NCI-H510A treated with DMSO at 0.1 percent for 48 hours (cell line): ENCODE results near the gene MALL.
"Not testable (repeated sequence)": the region's sequence is repeated elsewhere in the genome, so short reads cannot be mapped to it uniquely, and the experiment has no call there.

ENCODE experiments used
- DNase-seq: peaks from one replicate; lab custom pipeline; 2025; lab: John Stamatoyannopoulos, UW

MALL gene

DNA sequence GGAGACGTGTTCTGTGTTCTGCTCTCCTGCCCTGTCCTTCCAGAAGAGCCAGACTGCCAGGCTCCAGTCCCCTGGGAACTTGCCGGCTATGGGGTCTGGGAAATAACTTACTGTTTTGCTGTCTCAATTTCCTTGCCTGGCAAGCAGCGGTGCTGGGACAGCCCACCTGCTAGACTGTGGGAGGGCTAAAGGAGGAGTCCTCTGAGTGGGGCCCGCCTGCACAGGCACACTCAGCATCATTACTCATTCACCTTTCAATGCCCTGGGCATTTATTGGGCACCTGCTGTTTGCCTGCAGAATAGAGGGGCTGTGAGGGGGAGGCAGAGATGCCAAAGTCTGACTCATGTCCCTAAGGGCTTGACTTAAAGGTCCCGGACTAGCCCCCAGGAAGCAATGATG, 65.4 kb downstream of the MALL start:
- DNase-seq: not testable (repeated sequence)

DNA sequence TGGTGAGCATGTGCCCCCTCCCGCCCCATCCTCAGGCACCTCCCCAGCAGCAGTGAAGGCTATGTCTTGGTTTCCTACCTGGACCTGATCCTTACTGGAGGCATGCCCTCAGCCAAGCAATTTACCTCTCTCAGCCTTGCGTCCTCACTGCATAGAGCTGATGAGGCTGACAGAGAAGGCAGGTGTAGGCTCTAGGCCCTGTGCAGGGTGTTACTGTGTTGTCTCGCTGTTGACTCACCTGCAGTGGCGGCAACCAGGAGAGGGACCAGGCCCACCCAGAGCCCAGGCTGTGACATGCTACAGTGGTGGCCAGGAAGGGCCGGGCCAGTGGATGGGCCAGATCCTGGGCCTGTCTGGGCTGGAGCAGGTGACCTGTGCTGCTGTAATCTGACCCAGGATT, 65.9 kb downstream of the MALL start:
- DNase-seq: not testable (repeated sequence)

GRCh38 chr2:110048255-110049197, 67.1 kb downstream of the MALL start:
- not testable (repeated sequence) for DNase-seq

GRCh38 chr2:110047225-110047624, 68.4 kb downstream of the MALL start:
- not testable (repeated sequence) for DNase-seq

GRCh38 chr2:110041941-110042660, 73.5 kb downstream of the MALL start:
- not testable (repeated sequence) for DNase-seq

DNA sequence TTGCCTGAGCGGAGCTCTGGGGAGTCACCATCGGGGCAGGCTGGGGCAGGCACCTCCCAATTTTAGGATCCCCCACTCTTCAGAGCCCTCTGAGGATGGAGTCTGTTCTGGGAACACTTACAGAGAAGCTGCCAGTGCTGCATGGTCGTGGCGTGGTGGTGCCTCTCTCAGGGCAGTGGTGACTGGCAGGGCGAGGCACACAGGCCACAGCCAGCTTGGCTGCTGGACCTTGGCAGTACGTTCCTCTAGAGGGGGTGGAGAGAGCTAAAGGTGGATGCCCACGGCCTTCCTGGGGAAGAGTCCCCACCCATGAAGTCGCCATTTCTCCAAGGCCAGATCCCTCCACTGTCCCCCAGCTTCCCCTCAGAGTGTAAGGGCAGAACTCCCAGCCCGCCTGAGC, 78.3 kb downstream of the MALL start:
- DNase-seq: not testable (repeated sequence)

DNA sequence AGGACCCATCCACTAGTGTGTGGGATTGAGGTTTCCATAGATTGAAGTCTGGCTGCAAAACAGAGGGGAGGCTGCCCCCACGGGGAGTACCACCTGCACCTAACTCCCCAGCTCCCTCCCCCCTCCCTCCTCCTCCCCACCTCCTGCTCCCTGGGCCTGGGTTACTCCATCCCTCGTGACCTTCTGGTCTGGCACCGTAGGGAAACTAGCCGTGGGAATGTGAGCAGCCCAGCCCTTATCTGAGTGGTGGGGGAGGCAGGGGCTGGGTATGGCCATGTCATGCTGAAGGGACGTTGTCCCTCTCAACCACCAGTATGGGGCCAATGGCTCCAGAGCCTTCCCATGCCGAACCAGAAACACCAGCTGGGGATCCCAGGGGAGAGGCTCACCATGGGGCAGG, 80.2 kb downstream of the MALL start:
- not testable (repeated sequence) for DNase-seq

- not testable (repeated sequence) for DNase-seq
Observed at GRCh38 chr2:110034935-110035334, 80.7 kb downstream of the MALL start.
